OCI-LY1 (cell line): ENCODE measurements around the gene SLC6A2.

Experiments
- H2AFZ ChIP-seq: fragments of 200-600 bp; sonication (generic), shearing (Covaris generic); 2 replicates; pipeline ENCODE4 v1.6.0; 2014; ENCODE audit warnings: antibody characterized with exemption, mild to moderate bottlenecking, low read length
- H3F3A ChIP-seq: fragments of 200-600 bp; sonication (generic), shearing (Covaris generic); 2 replicates; pipeline ENCODE4 v1.6.0; 2014; ENCODE audit warnings: mild to moderate bottlenecking, antibody characterized with exemption, low read length, moderate library complexity; ENCODE audit not compliant: insufficient read depth
- H3K27ac ChIP-seq: fragments of 200-600 bp; sonication (generic); 2 replicates; pipeline ENCODE4 v1.5.1; 2014; ENCODE audit warnings: low read length, mixed run types, mild to moderate bottlenecking, low read depth; ENCODE audit not compliant: poor library complexity, severe bottlenecking
- H3K27me3 ChIP-seq: fragments of 200-600 bp; sonication (generic); 2 replicates; pipeline ENCODE4 v1.6.0; 2014; ENCODE audit warnings: antibody characterized with exemption, mild to moderate bottlenecking, low read length, moderate library complexity; ENCODE audit not compliant: insufficient read depth
- H3K36me3 ChIP-seq: fragments of 200-600 bp; sonication (generic); 2 replicates; pipeline ENCODE4 v1.6.1; 2014; ENCODE audit warnings: mild to moderate bottlenecking, antibody characterized with exemption, low read length, moderate library complexity, mixed read lengths; ENCODE audit not compliant: insufficient read depth
- H3K4me1 ChIP-seq: fragments of 200-600 bp; sonication (generic); 2 replicates; pipeline ENCODE4 v1.5.1; 2014; ENCODE audit warnings: mild to moderate bottlenecking, low read length, moderate library complexity; ENCODE audit not compliant: insufficient read depth, severe bottlenecking
- H3K4me2 ChIP-seq: fragments of 200-600 bp; sonication (generic), shearing (Covaris generic); 2 replicates; pipeline ENCODE4 v1.6.1; 2014; ENCODE audit warnings: low read length
- H3K4me3 ChIP-seq: fragments of 200-600 bp; sonication (generic); 2 replicates; pipeline ENCODE4 v1.5.1; 2014; ENCODE audit warnings: low read length, low read depth, mild to moderate bottlenecking, mixed read lengths; ENCODE audit not compliant: poor library complexity, severe bottlenecking
- H3K79me2 ChIP-seq: fragments of 200-600 bp; shearing (Covaris generic); 2 replicates; pipeline ENCODE4 v1.6.1; 2016; ENCODE audit warnings: mixed run types, low read length, mixed read lengths; ENCODE audit not compliant: insufficient read depth
- H3K9ac ChIP-seq: fragments of 200-600 bp; sonication (generic), shearing (Covaris generic); 2 replicates; pipeline ENCODE4 v1.6.1; 2014; ENCODE audit warnings: mild to moderate bottlenecking, low read length, mixed read lengths
- H3K9me2 ChIP-seq: fragments of 200-600 bp; sonication (generic), shearing (Covaris generic); 2 replicates; pipeline ENCODE4 v1.6.1; 2014; ENCODE audit warnings: low read depth, mild to moderate bottlenecking, low read length, mixed read lengths
- H3K9me3 ChIP-seq: fragments of 200-600 bp; shearing (Covaris generic); 2 replicates; pipeline ENCODE4 v1.6.1; 2014; ENCODE audit warnings: low read length, mixed read lengths
- H4K20me1 ChIP-seq: fragments of 200-600 bp; sonication (generic), shearing (Covaris generic); 2 replicates; pipeline ENCODE4 v1.6.0; 2016; ENCODE audit warnings: mild to moderate bottlenecking, low read length; ENCODE audit not compliant: insufficient read depth
- EZH2 ChIP-seq: fragments of 200-600 bp; sonication (generic), shearing (Covaris generic); IDR thresholded peaks from 2 replicates; pipeline ENCODE4 v1.8.0; 2017; ENCODE audit warnings: borderline replicate concordance, mixed run types, mild to moderate bottlenecking, antibody characterized with exemption, low read length, moderate library complexity, mixed read lengths
- TF ChIP-seq, protein P1 (sequence below): fragments of 200-600 bp; sonication (generic), shearing (Covaris generic); IDR thresholded peaks from 2 replicates; pipeline ENCODE4 v1.5.1; 2017; ENCODE audit warnings: mild to moderate bottlenecking, antibody characterized with exemption, low read length, moderate library complexity, mixed read lengths

Gene SLC6A2

DNA sequence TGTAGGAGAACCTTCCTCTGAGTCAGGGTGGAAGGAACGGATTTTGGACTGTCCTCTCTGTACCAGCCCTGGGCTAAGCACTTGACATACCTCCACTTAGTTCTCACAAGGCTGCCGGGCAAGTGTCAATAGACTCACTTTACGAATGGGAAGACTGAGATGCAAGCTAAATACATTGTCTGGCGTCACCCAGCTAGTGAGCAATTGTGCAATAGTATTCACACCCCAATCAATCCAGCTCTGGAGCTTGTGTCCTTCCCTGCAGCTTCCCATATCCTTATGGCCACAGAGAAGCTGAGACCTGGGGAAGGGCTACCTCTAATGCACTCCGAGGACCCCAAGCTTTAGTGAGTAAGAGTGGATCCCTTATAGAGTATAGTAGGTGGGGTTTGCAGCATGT is 39.8 kb downstream of the SLC6A2 start:
- H3F3A ChIP-seq: no peaks in the 10 kb centered on the region
- H3K9me2 ChIP-seq: no peaks in the 10 kb centered on the region
- no peaks in the 10 kb centered on the region for H3K27me3 ChIP-seq
- H3K9ac ChIP-seq: no peak overlapping the region
- no peaks in the 10 kb centered on the region for H4K20me1 ChIP-seq
- H2AFZ ChIP-seq: no peak overlapping the region
- no peaks in the 10 kb centered on the region for H3K36me3 ChIP-seq
- no peak overlapping the region for H3K4me3 ChIP-seq
- no peak overlapping the region for H3K4me2 ChIP-seq
- no peaks in the 10 kb centered on the region for H3K79me2 ChIP-seq
- no peak overlapping the region for H3K27ac ChIP-seq
- no peak for TF ChIP-seq EZH2
- TF ChIP-seq, protein P1, sequence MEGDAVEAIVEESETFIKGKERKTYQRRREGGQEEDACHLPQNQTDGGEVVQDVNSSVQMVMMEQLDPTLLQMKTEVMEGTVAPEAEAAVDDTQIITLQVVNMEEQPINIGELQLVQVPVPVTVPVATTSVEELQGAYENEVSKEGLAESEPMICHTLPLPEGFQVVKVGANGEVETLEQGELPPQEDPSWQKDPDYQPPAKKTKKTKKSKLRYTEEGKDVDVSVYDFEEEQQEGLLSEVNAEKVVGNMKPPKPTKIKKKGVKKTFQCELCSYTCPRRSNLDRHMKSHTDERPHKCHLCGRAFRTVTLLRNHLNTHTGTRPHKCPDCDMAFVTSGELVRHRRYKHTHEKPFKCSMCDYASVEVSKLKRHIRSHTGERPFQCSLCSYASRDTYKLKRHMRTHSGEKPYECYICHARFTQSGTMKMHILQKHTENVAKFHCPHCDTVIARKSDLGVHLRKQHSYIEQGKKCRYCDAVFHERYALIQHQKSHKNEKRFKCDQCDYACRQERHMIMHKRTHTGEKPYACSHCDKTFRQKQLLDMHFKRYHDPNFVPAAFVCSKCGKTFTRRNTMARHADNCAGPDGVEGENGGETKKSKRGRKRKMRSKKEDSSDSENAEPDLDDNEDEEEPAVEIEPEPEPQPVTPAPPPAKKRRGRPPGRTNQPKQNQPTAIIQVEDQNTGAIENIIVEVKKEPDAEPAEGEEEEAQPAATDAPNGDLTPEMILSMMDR: no peak
- no peaks in the 10 kb centered on the region for H3K9me3 ChIP-seq
- H3K4me1 ChIP-seq: no peaks in the 10 kb centered on the region

DNA sequence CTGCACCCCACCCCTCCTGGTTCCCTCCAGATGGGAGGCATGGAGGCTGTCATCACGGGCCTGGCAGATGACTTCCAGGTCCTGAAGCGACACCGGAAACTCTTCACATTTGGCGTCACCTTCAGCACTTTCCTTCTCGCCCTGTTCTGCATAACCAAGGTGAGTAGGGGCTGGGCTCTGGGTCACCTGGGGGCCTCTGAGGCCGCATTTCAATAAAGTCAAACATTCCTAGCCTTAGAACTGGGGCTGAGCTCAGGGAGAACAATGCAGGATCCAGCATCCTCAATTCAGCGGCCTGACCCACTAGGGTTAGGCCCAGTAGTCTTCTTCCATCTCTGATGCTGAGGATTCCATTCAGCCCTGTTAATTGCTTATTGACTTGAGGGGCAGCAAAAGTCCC is 42.1 kb downstream of the SLC6A2 start:
- no peak overlapping the region for H3K9ac ChIP-seq
- no peaks in the 10 kb centered on the region for H3K9me2 ChIP-seq

DNA sequence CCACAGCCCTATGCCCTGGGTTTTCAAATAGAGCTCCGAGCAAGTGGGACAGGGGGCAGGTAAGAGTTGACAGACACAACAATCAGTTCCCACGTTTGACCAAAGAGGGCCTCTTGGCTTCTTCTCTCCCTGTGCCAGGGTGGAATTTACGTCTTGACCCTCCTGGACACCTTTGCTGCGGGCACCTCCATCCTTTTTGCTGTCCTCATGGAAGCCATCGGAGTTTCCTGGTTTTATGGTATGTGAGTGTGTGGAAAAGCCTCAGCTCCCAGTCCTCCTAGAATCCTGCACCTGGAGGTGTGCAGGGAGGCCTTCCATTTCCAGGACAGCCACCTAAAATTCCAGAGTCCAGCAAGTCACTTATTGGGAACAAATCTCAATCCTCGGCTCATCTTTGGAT is 42.5 kb downstream of the SLC6A2 start:
- no peaks in the 10 kb centered on the region for H3K27me3 ChIP-seq
- H3K36me3 ChIP-seq: no peaks in the 10 kb centered on the region
- no peaks in the 10 kb centered on the region for H3K79me2 ChIP-seq
- H3K4me1 ChIP-seq: no peaks in the 10 kb centered on the region
- no peak overlapping the region for H3K27ac ChIP-seq
- H3K9ac ChIP-seq: no peak overlapping the region
- H3K9me3 ChIP-seq: no peaks in the 10 kb centered on the region
- no peak overlapping the region for H2AFZ ChIP-seq
- no peak overlapping the region for H3K4me3 ChIP-seq
- no peaks in the 10 kb centered on the region for H3K9me2 ChIP-seq
- no peaks in the 10 kb centered on the region for H3F3A ChIP-seq
- H3K4me2 ChIP-seq: no peak overlapping the region
- TF ChIP-seq, protein P1: no peak
- no peak for TF ChIP-seq EZH2
- no peaks in the 10 kb centered on the region for H4K20me1 ChIP-seq

More for the DNA sequence above, 42.1 kb downstream of the SLC6A2 start:
- no peak for TF ChIP-seq EZH2
- TF ChIP-seq, protein P1: no peak
- Histone ChIP-seq H2AFZ (no peak overlapping the region), H3K4me3 (no peak overlapping the region), H3K79me2 (no peaks in the 10 kb centered on the region), H3K36me3 (no peaks in the 10 kb centered on the region), H3K27me3 (no peaks in the 10 kb centered on the region), H4K20me1 (no peaks in the 10 kb centered on the region), H3K4me2 (no peak overlapping the region), H3K9me3 (no peaks in the 10 kb centered on the region), H3K27ac (no peak overlapping the region), H3F3A (no peaks in the 10 kb centered on the region), H3K4me1 (no peaks in the 10 kb centered on the region)
